PFSK-1 (cell line): ENCODE measurements around the gene LRFN5.

Experiments used
- FOXP2 ChIP-seq: optimal IDR thresholded peaks from 2 replicates; pipeline ENCODE3; 2011; ENCODE audit warnings: borderline replicate concordance, control low read depth, inconsistent platforms; ENCODE audit not compliant: insufficient read depth; ENCODE audit errors: extremely low read length, extremely low read depth
- POLR2AphosphoS5 ChIP-seq: IDR thresholded peaks from 2 replicates; pipeline ENCODE4 v1.6.1; 2012; ENCODE audit warnings: low read depth, mild to moderate bottlenecking, control low read depth, low read length, moderate library complexity
- REST ChIP-seq, 2 experiments: IDR thresholded peaks; 2 replicates each; pipeline versions ENCODE4 v1.6.1 to v1.8.0; 2011 to 2012; ENCODE audit warnings: low read depth in 2 of 2, low read length in 2 of 2, control low read depth in 1 of 2, inconsistent platforms in 1 of 2, mild to moderate bottlenecking in 1 of 2, moderate library complexity in 1 of 2; ENCODE audit not compliant: insufficient read depth in 1 of 2
- SIN3A ChIP-seq: IDR thresholded peaks from 2 replicates; pipeline ENCODE4 v1.6.1; 2012; ENCODE audit warnings: mild to moderate bottlenecking, low read length, moderate library complexity, borderline replicate concordance; ENCODE audit not compliant: insufficient read depth
- TAF1 ChIP-seq: IDR thresholded peaks from 2 replicates; pipeline ENCODE4 v1.6.1; 2012; ENCODE audit warnings: low read length, control low read depth, borderline replicate concordance; ENCODE audit not compliant: insufficient read depth

- TF ChIP-seq POLR2AphosphoS5 (no peak), REST (IDR thresholded peaks at IDR 0.05; ENCODE audit: insufficient read depth in 1 of 2, low read depth in 2 of 2, low read length in 2 of 2) (no peak), FOXP2 (no peak), TAF1 (no peak), SIN3A (no peak)
Measured at GRCh38 chr14:41608681-41609390, 2.2 kb downstream of the LRFN5 start.
